ENCODE measurements around the gene RNF149.
"Not testable (repeated sequence)": the region's sequence is repeated elsewhere in the genome, so short reads cannot be mapped to it uniquely, and the experiment has no call there.

The RNF149 gene, protein sequence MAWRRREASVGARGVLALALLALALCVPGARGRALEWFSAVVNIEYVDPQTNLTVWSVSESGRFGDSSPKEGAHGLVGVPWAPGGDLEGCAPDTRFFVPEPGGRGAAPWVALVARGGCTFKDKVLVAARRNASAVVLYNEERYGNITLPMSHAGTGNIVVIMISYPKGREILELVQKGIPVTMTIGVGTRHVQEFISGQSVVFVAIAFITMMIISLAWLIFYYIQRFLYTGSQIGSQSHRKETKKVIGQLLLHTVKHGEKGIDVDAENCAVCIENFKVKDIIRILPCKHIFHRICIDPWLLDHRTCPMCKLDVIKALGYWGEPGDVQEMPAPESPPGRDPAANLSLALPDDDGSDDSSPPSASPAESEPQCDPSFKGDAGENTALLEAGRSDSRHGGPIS

GRCh38 chr2:101308432-101309210 lies at the start of gene RNF149:
TSS of gene RNF149 (minus strand) at chr2:101308701. CDS start at chr2:101308588, 113 bp downstream.
- peak; percentile 76 for DNase-seq

DNA sequence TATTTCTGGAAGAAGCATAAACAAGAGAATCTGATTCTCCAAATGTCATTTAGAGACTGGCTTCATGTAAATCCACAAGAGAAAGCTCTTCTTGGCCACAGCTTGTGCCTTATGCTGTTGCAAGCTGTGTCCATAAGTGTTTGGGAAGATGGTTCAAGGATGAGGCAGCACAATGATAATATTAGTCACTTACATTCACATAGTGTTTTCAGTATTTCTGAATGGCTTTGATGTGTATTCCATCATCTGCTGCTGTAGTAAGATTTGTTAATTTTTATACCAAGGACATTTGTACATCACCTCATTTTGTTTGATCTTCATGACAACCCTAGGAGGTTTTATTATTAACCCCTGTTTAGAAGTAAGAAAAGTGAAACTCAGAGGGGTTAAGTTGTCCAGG lies 48.9 kb upstream of the RNF149 start:
- no peak for DNase-seq

DNA sequence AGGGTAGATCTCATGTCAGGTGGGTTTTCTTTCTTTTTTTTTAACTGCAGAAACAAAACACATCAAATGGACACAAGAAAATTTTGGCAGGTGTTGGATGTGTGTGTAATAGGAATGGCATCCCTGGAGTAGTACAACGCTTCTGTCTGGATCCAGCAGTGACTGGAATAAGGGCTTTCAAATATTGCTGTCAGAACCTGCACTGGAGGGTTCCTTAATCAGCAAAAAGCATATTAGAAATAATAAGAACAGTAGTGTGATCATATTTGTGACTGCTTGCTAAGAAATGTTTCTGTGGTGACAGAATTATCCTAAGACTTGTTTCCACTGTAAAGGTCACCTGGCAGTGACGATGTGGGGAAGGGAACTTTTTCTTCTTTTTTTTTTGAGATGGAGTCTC lies 48.0 kb upstream of the RNF149 start:
- no peak for DNase-seq

DNA sequence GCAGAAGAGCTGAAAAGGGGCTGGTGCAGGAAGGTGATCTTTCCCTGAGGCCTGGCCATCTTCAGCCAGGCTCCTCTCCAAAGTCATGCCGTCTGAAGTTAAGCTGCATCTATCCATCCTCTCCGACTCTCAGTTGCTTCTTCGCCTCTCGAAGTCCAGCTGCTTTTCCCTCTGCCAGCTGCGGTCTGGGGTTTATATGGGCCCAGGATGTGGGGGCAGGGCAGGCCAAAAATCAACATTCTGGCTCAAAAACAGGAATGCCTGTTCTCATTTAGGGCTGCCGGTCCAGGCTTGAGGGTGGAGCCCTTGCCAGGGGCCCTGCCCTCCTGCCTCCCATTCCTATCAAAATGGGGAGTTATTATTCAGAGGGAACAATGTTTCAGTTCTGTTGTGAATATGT lies 47.6 kb upstream of the RNF149 start:
- no peak for DNase-seq

GRCh38 chr2:101355401-101356054 lies 47.0 kb upstream of the RNF149 start:
- no peak for DNase-seq

- DNase-seq, result no peak
These were observed 46.2 kb upstream of the RNF149 start for GRCh38 chr2:101354420-101355311.

- not testable (repeated sequence) for DNase-seq
These were observed 44.1 kb upstream of the RNF149 start for GRCh38 chr2:101352631-101353030.

DNA sequence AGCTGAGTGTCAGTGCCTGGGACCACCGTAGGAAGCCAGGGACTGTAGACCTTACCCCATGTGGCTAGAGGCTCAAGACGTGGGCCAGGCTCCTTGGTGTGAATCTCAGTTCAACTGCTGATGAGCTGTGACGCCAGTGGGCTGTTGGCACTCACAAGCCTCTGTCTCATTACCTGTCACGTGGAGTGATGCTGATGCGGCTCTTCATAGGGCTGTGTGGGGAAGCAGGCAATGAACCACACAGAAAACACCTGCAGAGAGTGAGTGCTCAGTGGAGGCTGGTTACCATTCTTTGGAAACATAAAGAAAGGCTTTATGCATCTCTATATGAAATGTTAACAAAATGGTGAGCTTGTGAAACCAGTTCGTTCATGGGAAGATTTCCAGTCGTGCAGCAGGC lies 42.7 kb upstream of the RNF149 start:
- DNase-seq, result no peak

GRCh38 chr2:101349893-101350662 lies 41.6 kb upstream of the RNF149 start:
- no peak for DNase-seq

- DNase-seq, result no peak
These were observed 40.4 kb upstream of the RNF149 start for GRCh38 chr2:101348883-101349282.

- DNase-seq, result no peak
These were observed 38.4 kb upstream of the RNF149 start for GRCh38 chr2:101346909-101347308.

GRCh38 chr2:101344137-101344536 lies 35.6 kb upstream of the RNF149 start:
- DNase-seq, result no peak

GRCh38 chr2:101342625-101343008 lies 34.1 kb upstream of the RNF149 start:
- no peak for DNase-seq

GRCh38 chr2:101341901-101342624 lies 33.6 kb upstream of the RNF149 start:
- peak; percentile 5 for DNase-seq

- no peak for DNase-seq
These were observed 32.9 kb upstream of the RNF149 start for GRCh38 chr2:101341421-101341820.

- DNase-seq, result no peak
These were observed 31.6 kb upstream of the RNF149 start for GRCh38 chr2:101340141-101340551.

DNA sequence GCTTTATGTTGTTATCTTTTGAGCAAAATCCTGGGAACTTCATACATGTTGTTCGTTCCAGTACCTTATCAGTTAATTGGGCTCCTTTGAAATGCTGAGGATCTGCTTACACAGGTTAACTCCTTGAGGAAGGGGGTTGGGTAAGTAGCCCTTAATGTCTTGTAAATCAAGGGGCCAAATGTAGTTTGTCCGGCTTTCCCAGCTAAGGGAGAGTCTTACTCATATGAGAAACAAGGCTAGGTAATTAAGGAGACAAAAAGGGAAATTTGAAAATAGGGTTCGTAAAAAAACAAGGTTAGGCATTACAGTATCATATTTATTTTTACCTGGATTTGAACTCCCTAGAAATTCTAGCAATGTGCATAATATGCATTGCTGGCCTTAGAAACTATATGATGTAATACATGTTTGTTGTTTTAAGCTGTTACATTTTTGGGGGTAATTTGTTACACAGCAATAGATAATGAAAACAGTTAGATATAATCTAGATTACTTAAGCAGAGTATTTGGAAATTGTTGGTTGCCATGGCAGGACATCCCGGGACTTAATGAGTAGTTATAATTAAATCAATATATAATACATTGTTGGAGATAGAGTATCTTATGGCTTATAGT lies 30.9 kb upstream of the RNF149 start:
- DNase-seq, result no peak

DNA sequence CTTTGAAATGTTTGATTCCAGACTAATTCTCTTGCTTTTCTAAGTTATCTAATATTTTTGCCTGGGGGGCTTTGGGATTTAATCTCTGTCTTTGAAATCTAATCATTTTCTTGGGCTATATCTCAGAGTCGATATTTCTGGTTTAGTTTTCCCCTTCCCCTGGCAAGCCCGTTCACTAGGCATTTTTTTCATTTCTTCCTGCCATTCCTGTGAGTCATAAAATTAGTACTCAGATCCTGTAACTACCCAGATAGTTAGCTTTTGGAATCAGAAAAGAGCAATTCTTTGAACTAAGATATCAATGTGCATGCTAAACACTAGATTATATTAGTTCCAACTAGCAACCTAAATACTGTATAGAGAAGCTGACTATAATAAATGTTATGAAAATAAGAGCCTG lies 29.4 kb upstream of the RNF149 start:
- DNase-seq, result no peak

GRCh38 chr2:101332885-101333766 lies 24.6 kb upstream of the RNF149 start:
- no peak for DNase-seq

DNA sequence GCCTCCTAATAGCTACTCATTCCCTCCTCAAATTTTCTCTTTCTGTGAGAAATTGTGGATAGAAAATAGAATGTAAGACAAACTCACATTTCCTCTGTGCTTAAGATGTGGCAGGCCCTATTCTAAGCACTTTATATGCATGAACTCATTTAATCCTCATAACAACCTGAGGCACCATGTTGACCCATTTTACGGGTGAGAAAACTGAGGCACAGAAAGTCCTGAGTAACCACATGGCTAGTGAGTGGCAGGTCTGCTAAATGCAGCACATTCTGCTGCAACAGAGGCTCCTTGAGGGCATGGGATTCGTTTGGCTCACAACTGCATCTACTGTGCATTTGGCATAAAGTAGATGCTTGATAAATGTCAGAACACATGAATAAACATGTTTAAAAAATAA lies 22.7 kb upstream of the RNF149 start:
- no peak for DNase-seq

Data from NCI-H2107 (cell line).